GM12891 (cell line): ENCODE measurements around the gene MAD1L1.

Source experiments
- DNase-seq: peaks from one replicate; pipeline ENCODE4 v3.0.0; 2011; ENCODE audit warnings: low spot score; ENCODE audit not compliant: insufficient read length
- FAIRE-seq: peaks from 2 replicates; lab custom pipeline; 2011; peaks lifted over from hg19 to GRCh38; lab: Jason Lieb, UNC
- PAX5 ChIP-seq: IDR thresholded peaks from 2 replicates; pipeline ENCODE4 v1.6.1; 2011; ENCODE audit warnings: low read length, moderate library complexity, mild to moderate bottlenecking; ENCODE audit not compliant: insufficient read depth, severe bottlenecking
- POLR2A ChIP-seq: IDR thresholded peaks from 2 replicates; pipeline ENCODE4 v1.6.1; 2011; ENCODE audit warnings: low read depth, low read length, control low read depth
- POLR2AphosphoS5 ChIP-seq: IDR thresholded peaks from 2 replicates; pipeline ENCODE4 v1.6.1; 2011; ENCODE audit warnings: low read depth, low read length, control low read depth
- POU2F2 ChIP-seq: IDR thresholded peaks from 2 replicates; pipeline ENCODE4 v1.6.1; 2011; ENCODE audit warnings: low read depth, mild to moderate bottlenecking, control low read depth, low read length, moderate library complexity
- SPI1 ChIP-seq: IDR thresholded peaks from 2 replicates; pipeline ENCODE4 v1.6.1; 2011; ENCODE audit warnings: low read depth, low read length, control low read depth
- TAF1 ChIP-seq: IDR thresholded peaks from 2 replicates; pipeline ENCODE4 v1.6.1; 2011; ENCODE audit warnings: low read depth, low read length, control low read depth

Gene MAD1L1

DNA sequence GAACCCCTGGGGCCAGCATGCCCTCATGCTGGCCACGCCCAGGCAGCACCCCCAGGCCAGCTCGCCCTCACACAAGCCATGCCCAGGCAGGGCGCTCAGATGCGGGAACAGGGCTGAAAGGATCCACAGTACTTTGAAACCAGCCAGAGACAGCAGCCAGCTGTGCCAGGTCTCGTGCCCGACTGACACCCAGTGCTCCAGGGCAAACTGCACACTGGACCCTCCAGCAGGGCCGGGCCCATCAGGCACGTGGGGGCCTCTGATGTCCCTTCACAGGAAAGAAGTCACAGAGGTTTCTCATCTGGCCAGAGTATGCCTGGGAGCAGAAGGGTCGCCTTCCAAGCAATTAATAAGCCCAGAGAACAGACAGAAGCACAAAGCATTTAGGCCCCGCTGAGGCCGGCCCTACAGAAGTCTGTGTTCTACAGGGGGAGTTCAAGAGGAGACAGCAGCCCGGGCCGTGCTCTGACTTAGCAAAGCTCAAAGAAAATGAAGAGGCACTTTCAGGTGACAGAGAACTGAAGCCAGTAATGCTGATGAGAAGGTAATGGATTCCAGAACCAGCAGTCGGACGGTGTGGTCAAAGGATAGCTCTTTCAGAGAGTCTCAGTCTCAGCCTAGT is 21.4 kb downstream of the MAD1L1 start:
- no peak for TF ChIP-seq SPI1
- no peak for TF ChIP-seq POU2F2
- TF ChIP-seq POLR2AphosphoS5 = no peak
- TF ChIP-seq POLR2A = no peak
- no peak for TF ChIP-seq TAF1
- no peak for TF ChIP-seq PAX5
- DNase-seq = no peak
- no peak for FAIRE-seq

GRCh38 chr7:2210551-2211258 is 22.0 kb downstream of the MAD1L1 start:
- no peak for FAIRE-seq
- no peak for DNase-seq
- no peak for TF ChIP-seq TAF1
- no peak for TF ChIP-seq SPI1
- TF ChIP-seq PAX5 = no peak
- TF ChIP-seq POLR2AphosphoS5 = no peak
- no peak for TF ChIP-seq POLR2A
- no peak for TF ChIP-seq POU2F2

GRCh38 chr7:2209961-2210323 is 22.8 kb downstream of the MAD1L1 start:
- no peak for FAIRE-seq
- no peak for TF ChIP-seq PAX5
- TF ChIP-seq POLR2AphosphoS5 = no peak
- no peak for TF ChIP-seq TAF1
- TF ChIP-seq POU2F2 = no peak
- TF ChIP-seq SPI1 = no peak
- no peak for TF ChIP-seq POLR2A
- no peak for DNase-seq

- peak; percentile 69 for FAIRE-seq
- TF ChIP-seq SPI1 = no peak
- TF ChIP-seq POLR2AphosphoS5 = peak; percentile 30; the same call in 1 of the 2 replicates
- peak; percentile 51; the same call in 1 of the 2 replicates for TF ChIP-seq POU2F2
- no peak for TF ChIP-seq TAF1
- peak; percentile 85 for DNase-seq
Observed at GRCh38 chr7:2209146-2209960, 23.4 kb downstream of the MAD1L1 start.

DNA sequence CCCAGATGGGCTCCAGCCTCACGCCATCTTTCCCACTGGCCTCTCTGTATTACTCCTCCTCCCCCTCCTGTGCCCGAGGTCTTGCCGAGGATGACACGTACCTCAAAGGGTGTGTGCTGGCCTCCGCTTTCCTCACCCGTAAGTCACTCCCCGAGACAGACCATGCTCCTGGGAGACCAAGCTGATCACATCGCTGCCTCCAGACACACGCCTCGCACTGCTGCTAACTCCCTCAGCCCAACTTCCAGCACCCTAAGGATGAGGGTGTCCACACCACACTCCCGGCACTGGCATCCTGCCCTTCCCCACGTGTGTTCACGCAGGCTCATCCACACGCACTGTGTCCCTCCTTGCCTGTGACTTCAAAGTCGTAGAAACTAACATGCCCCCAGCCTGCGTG is 24.0 kb downstream of the MAD1L1 start:
- TF ChIP-seq TAF1 (no peak), POU2F2 (no peak), POLR2A (no peak), POLR2AphosphoS5 (no peak), PAX5 (no peak), SPI1 (no peak)
- FAIRE-seq (no peak), DNase-seq (no peak)

DNA sequence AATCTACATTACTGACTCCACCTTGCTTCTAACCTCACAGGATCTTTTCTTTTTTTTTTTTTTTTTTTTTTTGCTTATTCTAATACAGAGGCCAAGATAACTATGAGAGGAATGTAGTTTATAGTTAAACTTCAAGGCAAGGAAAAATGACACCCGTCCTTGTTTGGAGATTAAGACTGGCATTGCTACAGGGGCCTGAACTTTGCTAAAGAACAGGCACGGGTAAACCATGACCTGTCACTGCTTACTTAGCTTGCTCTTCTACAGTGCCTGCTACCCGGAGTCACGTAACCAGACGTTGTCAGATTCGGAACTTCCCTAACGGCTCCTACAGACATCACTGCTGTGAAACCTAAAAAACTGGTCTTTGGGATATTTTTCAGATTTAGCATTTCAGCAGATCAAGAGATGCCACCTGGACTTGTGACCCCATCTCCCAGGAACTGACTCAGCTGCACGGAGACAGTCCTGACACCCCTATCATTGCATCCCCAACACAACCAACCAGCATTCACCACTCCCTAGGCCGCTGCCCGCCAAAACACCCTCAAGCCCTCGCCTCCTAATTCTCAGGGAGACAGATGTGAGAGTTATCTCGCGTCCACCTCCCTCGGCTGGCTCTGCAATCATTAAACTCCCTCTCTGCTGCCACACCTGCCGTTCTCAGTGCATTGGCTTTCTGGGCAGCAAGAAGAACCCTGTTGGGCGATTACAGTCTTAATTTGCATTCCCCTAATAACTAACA is 27.5 kb downstream of the MAD1L1 start:
- FAIRE-seq (no peak), DNase-seq (no peak)
- TF ChIP-seq PAX5 (no peak), POLR2AphosphoS5 (no peak), SPI1 (no peak), POU2F2 (no peak), TAF1 (no peak), POLR2A (no peak)

DNA sequence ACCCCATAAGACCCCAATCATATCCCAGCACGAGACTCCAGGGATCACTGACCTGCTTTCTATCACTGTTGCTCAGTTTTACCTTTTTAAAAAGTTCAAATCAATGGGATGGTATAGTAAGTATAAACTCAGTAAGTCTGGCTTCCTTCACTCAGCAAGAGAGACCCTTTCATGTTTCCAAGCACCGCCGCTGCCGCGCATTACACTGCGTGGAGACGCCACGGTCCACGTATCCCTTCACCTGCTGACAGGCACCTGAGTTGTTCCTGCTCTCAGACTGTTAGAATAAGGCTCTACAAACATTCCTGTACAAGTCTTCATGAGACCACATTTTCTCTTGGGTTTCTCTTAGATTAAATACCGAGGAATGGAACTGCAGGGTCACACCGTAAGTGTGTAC is 28.3 kb downstream of the MAD1L1 start:
- FAIRE-seq = no peak
- no peak for DNase-seq
- no peak for TF ChIP-seq SPI1
- no peak for TF ChIP-seq PAX5
- TF ChIP-seq POLR2A = no peak
- TF ChIP-seq POU2F2 = no peak
- no peak for TF ChIP-seq POLR2AphosphoS5
- TF ChIP-seq TAF1 = no peak

DNA sequence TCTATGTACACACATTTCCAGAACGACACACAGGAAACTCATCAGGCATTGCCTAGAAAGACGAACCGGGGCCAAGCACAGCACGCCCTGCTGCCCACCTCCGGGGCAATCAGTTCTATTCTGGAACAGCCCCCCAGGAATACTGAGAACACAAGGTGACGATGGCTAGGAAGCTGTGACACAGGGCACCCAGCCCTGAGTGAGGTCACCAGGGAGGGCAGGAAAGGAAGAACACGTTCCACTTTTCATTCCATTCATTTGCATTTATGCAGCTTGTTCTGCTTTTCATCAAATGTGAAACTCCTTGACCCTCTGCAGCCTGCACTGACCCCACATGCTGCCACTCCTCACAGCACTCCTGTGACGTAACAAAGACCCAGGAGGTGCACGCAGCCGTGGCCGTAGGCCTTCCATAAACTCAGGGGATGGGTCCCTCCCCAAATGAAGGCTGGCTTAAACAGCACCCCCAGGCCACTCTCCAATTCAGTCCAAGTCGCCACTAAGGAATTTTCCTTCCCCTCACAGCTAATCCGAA is 28.9 kb downstream of the MAD1L1 start:
- DNase-seq (peak; percentile 8), FAIRE-seq (peak; percentile 84)
- TF ChIP-seq POU2F2 (peak; percentile 64; the same call in 1 of the 2 replicates), SPI1 (no peak)
